ENCODE results near the gene CHST2.

Gene CHST2

DNA sequence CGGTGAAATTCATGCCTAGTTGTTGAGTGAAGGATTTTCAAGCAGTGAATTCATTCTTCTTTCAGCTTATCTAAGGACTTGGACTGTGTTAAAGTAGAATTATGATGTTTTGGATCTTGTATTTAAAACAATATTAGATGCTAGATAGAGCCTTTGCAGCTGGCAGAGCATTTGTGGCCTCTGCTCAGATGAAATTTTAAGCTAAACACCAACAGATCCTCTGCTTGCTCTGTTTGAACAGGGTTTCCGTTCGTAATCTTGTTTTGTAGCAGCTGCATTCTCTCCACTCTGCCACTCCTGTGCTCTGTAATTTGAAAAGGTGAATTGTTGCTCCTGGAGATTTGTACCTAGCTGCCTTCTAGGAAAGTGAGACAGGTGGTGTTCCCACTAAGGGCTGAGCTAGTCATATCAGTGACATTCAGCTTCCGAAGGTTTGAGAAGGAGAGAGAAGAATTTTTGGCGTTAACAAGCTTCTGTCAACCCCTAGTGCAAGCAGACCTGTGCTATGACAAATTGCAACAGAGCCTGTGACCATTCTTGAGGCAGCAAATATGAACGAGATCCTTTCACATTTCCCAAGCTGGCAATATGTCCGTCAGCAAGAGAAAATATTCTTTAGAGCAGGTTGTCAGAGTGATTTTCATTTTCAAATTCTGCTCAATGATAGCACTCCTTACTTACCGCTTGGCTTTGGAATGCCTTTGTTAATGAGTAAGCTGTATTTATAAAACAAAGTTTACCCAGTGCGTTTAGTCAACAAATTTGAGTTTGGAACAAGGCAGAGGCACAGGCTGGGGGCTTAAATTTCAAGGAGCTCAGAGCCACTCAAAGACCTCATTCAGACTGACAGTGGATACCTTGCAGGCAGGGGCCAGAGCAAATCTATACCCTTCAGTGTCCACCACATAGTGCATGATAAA, 5.3 kb downstream of the CHST2 start:
- in situ Hi-C loops (cut with HindIII; ENCODE audit: low pct_unique_long_range_greater_than_20kb, low sequenced_read_pairs) = no loop called here
- DNase-seq (ENCODE audit: low read depth in 1 of 2, low spot score in 1 of 2) = peak in 1 of 2 experiments; percentile 26
- TF ChIP-seq JUND (IDR thresholded peaks at IDR 0.05; ENCODE audit: low read depth) = no peak

DNA sequence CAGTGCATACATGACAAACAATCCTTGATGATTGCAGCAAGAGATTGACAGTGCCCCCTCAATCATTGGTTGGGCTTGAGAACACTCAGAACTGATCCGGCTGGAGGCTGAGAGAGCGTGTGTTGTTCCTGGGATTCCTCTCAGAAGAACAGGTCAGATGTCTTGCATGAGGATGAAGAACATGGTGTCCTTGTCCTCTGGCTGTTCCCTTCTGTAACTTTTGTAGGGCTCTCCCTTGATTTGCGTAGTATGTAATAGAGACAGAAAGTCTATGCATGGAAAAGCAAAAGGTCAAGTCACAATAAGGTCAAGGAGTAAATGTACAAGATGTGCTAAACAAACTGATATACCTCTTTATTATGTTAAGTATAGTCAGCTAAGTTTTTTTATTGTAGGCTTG, 8.2 kb downstream of the CHST2 start:
- TF ChIP-seq JUND (IDR thresholded peaks at IDR 0.05; ENCODE audit: low read depth) = no peak
- in situ Hi-C loops (cut with HindIII; ENCODE audit: low pct_unique_long_range_greater_than_20kb, low sequenced_read_pairs) = no loop called here
- no peak for DNase-seq (ENCODE audit: low read depth in 1 of 2, low spot score in 1 of 2)

GRCh38 chr3:143128227-143128955, 8.8 kb downstream of the CHST2 start:
- DNase-seq (ENCODE audit: low read depth in 1 of 2, low spot score in 1 of 2) = no peak
- in situ Hi-C loops (cut with HindIII; ENCODE audit: low pct_unique_long_range_greater_than_20kb, low sequenced_read_pairs) = no loop called here
- TF ChIP-seq JUND (IDR thresholded peaks at IDR 0.05; ENCODE audit: low read depth) = no peak

DNA sequence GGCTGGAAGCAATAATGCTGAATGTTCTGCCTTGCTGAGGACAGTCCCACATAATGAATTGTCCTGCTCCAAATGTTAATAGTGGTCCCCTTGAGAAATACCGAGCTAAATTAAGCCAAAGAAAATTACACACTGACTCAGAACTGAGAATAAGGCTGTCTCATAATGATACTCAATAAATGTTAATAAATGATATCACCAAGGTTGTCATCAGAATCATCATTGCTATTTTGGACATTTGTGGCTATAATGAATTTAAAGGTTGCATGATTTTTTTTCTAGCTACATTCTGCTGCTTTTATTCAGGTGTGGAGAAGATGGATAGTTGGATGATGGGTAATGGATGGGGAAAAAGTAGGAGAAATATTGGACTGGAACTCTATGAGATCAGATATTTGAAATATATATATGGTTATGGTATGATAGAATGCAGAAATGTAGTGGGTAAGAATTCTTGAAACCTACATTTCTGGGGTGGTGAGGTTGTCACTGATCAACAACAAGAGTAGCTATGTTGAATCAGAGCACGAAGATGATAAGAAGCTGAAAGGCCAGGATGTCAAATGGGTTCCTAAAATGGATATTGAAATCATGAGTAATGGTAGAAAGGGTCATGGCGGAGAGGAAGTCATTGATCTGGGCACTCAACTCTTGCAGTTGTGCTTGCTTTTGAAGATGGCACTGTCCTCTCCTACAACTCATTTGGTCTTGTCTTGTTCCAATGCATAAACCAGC, 12.8 kb downstream of the CHST2 start:
- DNase-seq (ENCODE audit: low read depth in 1 of 2, low spot score in 1 of 2) = no peak
- TF ChIP-seq JUND (IDR thresholded peaks at IDR 0.05; ENCODE audit: low read depth) = no peak
- in situ Hi-C loops (cut with HindIII; ENCODE audit: low pct_unique_long_range_greater_than_20kb, low sequenced_read_pairs) = no loop called here

GRCh38 chr3:143134471-143134870, 14.9 kb downstream of the CHST2 start:
- no peak for TF ChIP-seq JUND (IDR thresholded peaks at IDR 0.05; ENCODE audit: low read depth)
- no peak for DNase-seq (ENCODE audit: low read depth in 1 of 2, low spot score in 1 of 2)
- in situ Hi-C loops (cut with HindIII; ENCODE audit: low pct_unique_long_range_greater_than_20kb, low sequenced_read_pairs) = no loop called here

GRCh38 chr3:143135150-143135549, 15.6 kb downstream of the CHST2 start:
- no peak for TF ChIP-seq JUND (IDR thresholded peaks at IDR 0.05; ENCODE audit: low read depth)
- in situ Hi-C loops (cut with HindIII; ENCODE audit: low pct_unique_long_range_greater_than_20kb, low sequenced_read_pairs) = no loop called here
- DNase-seq (ENCODE audit: low read depth in 1 of 2, low spot score in 1 of 2) = no peak

- no peak for TF ChIP-seq JUND (IDR thresholded peaks at IDR 0.05; ENCODE audit: low read depth)
- in situ Hi-C loops (cut with HindIII; ENCODE audit: low pct_unique_long_range_greater_than_20kb, low sequenced_read_pairs) = no loop called here
- no peak for DNase-seq (ENCODE audit: low read depth in 1 of 2, low spot score in 1 of 2)
Observed at GRCh38 chr3:143137435-143138036, 18.0 kb downstream of the CHST2 start.

GRCh38 chr3:143138953-143139352, 19.4 kb downstream of the CHST2 start:
- no peak for DNase-seq (ENCODE audit: low read depth in 1 of 2, low spot score in 1 of 2)
- no peak for TF ChIP-seq JUND (IDR thresholded peaks at IDR 0.05; ENCODE audit: low read depth)
- in situ Hi-C loops (cut with HindIII; ENCODE audit: low pct_unique_long_range_greater_than_20kb, low sequenced_read_pairs) = no loop called here

DNA sequence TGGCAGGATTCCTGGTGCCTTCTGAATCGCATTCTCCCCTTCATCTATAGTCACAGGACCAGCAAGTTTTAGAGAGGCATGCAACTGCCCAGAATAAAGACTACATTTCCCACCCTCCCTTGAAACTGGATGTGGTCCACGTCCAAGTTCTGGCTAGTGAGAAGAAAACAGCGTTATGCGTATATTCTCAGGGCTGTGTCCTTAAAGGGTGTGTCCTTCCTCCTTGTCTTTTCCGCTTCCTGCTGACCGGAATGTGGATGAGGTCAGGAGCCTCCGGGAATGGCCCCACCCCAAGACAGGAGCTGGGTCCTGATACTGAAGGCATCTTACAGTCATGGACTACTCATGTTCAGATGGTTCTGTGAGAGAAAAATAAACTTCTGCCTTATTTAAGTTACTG, 20.2 kb downstream of the CHST2 start:
- in situ Hi-C loops (cut with HindIII; ENCODE audit: low pct_unique_long_range_greater_than_20kb, low sequenced_read_pairs) = no loop called here
- DNase-seq (ENCODE audit: low read depth in 1 of 2, low spot score in 1 of 2) = no peak
- no peak for TF ChIP-seq JUND (IDR thresholded peaks at IDR 0.05; ENCODE audit: low read depth)

DNA sequence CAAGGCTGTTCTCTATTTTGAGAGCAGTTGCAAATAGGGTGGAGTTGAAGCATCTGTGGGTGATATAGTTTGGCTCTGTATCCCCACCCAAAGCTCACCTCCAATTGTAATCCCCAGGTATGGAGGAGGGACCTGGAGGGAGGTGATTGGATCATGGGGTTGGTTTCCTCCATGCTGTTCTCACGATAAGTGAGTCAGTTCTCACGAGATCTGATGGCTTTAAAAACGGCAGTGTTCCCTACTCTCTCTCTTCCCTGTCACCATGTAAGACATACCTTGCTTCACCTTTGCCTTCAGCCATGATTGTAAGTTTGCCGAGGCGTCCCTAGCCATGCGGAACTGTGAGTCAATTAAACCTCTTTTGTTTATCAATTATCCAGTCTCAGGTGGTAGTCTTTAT, 21.0 kb downstream of the CHST2 start:
- TF ChIP-seq JUND (IDR thresholded peaks at IDR 0.05; ENCODE audit: low read depth) = no peak
- in situ Hi-C loops (cut with HindIII; ENCODE audit: low pct_unique_long_range_greater_than_20kb, low sequenced_read_pairs) = no loop called here
- DNase-seq (ENCODE audit: low read depth in 1 of 2, low spot score in 1 of 2) = no peak

- no peak for DNase-seq (ENCODE audit: low read depth in 1 of 2, low spot score in 1 of 2)
- in situ Hi-C loops (cut with HindIII; ENCODE audit: low pct_unique_long_range_greater_than_20kb, low sequenced_read_pairs) = no loop called here
- TF ChIP-seq JUND (IDR thresholded peaks at IDR 0.05; ENCODE audit: low read depth) = no peak
Observed at GRCh38 chr3:143142354-143142753, 22.8 kb downstream of the CHST2 start.

DNA sequence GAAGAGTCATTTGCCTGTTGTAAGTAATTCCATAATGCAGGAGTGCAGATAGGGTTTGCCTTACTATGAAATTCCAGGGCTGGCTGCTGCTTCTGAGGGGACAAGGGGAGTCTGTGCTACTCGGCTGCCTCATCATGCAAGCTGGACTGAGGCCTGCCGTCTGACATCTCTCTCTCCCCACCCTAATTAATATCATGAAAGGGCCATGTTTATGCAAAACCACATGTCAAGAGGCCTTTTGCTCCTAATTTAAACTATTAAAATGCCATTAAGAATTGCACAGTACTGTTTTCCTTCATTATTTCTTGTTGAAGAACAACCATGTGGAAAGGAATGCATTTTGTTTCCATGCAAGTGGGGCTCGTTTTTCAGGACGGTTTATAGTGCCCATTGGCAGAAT, 26.3 kb downstream of the CHST2 start:
- no peak for TF ChIP-seq JUND (IDR thresholded peaks at IDR 0.05; ENCODE audit: low read depth)
- in situ Hi-C loops (cut with HindIII; ENCODE audit: low pct_unique_long_range_greater_than_20kb, low sequenced_read_pairs) = no loop called here
- no peak for DNase-seq (ENCODE audit: low read depth in 1 of 2, low spot score in 1 of 2)

Data from T47D (cell line).